Lower lobe of right lung (tissue), 2 donors: ENCODE results near the gene AAK1. TPM values are rescaled to one million over a fixed set of nuclear protein-coding genes. Genes with fewer than 3 reads are reported as not detected.
"Not testable (repeated sequence)": the region's sequence is repeated elsewhere in the genome, so short reads cannot be mapped to it uniquely, and the experiment has no call there.

Experiments
- ATAC-seq, 2 donors: fragments of 200-7000 bp; cut with Tn5 transposase; one replicate each; pipeline ENCODE4 v1.9.1; 2020 to 2022; ENCODE audit warnings: mild to moderate bottlenecking in 2 of 2, moderate library complexity in 2 of 2
- DNase-seq: peaks from one replicate; pipeline ENCODE4 v3.0.0-alpha.2; 2020
- H3K27ac ChIP-seq: fragments of 200-600 bp; one replicate; pipeline ENCODE4 v1.8.0; 2022
- H3K27me3 ChIP-seq: fragments of 200-600 bp; one replicate; pipeline ENCODE4 v1.8.0; 2022; ENCODE audit warnings: low read depth
- H3K36me3 ChIP-seq: fragments of 200-600 bp; one replicate; pipeline ENCODE4 v1.8.0; 2022; ENCODE audit warnings: mild to moderate bottlenecking
- H3K4me1 ChIP-seq: fragments of 200-600 bp; one replicate; pipeline ENCODE4 v1.8.0; 2022
- H3K4me3 ChIP-seq: fragments of 200-600 bp; one replicate; pipeline ENCODE4 v1.8.0; 2022; ENCODE audit warnings: mild to moderate bottlenecking
- H3K9me3 ChIP-seq: fragments of 200-600 bp; one replicate; pipeline ENCODE4 v1.8.0; 2022
- intact Hi-C: fragments of 100-400 bp; cut with DNase I; formaldehyde crosslinking; loops from one replicate; pipeline ENCODE4 v1.11.0; 2022
- total RNA-seq: library from RNA; stranded (reverse); fragmentation: NEBNext Ultra II Directional; extraction: Animal tissue kit (Norgen Biotek cat#: 25700); gene quantifications from one replicate; pipeline ENCODE4 v1.2.1, GENCODE V29; 2021
- TF ChIP-seq, protein P1 (sequence below): fragments of 200-600 bp; IDR thresholded peaks from one replicate; pipeline ENCODE4 v1.8.0; 2022; ENCODE audit warnings: antibody characterized with exemption, mild to moderate bottlenecking
- donor health status: DM: no; HTN: yes; CAD: no; lungs with severe emphysema.

AAK1 gene
- total RNA-seq, 1 donor from 2014 or later, result 73.3 TPM

DNA sequence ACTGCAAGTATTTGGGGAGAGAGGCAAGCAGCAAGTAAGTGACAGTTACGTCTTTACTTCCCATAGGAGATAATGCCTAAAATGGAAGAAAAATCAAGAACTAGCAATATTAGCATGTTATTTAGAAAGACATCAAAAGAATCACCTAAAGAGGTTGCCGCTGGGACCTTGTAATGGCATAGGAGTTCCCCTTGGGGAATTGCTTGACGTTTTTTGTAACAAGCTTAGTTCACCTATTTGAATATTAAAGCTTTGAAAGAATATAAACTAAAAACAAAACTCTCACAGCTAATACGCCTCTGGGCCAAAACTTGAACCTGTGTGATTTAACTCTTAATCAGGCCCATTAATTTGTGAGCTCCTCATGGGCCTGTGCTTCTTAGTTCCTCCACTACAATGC, 89.0 kb downstream of the AAK1 start:
- Histone ChIP-seq H3K9me3 (no peaks in the 10 kb centered on the region), H3K27ac (peak overlapping the region; percentile 26), H3K4me3 (no peak overlapping the region), H3K36me3 (no peaks in the 10 kb centered on the region), H3K27me3 (no peaks in the 10 kb centered on the region), H3K4me1 (peaks cover 13% of the 10 kb centered on the region)
- TF ChIP-seq, protein P1, sequence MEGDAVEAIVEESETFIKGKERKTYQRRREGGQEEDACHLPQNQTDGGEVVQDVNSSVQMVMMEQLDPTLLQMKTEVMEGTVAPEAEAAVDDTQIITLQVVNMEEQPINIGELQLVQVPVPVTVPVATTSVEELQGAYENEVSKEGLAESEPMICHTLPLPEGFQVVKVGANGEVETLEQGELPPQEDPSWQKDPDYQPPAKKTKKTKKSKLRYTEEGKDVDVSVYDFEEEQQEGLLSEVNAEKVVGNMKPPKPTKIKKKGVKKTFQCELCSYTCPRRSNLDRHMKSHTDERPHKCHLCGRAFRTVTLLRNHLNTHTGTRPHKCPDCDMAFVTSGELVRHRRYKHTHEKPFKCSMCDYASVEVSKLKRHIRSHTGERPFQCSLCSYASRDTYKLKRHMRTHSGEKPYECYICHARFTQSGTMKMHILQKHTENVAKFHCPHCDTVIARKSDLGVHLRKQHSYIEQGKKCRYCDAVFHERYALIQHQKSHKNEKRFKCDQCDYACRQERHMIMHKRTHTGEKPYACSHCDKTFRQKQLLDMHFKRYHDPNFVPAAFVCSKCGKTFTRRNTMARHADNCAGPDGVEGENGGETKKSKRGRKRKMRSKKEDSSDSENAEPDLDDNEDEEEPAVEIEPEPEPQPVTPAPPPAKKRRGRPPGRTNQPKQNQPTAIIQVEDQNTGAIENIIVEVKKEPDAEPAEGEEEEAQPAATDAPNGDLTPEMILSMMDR, result no peak
- ATAC-seq, result no peak
- intact Hi-C loops, result no loop called here
- DNase-seq, result no peak

GRCh38 chr2:69553991-69554390, 89.5 kb downstream of the AAK1 start:
- Histone ChIP-seq H3K27ac (no peak overlapping the region), H3K27me3 (no peaks in the 10 kb centered on the region), H3K36me3 (no peaks in the 10 kb centered on the region), H3K4me3 (no peak overlapping the region), H3K9me3 (no peaks in the 10 kb centered on the region), H3K4me1 (peaks cover 11% of the 10 kb centered on the region)
- no peak for DNase-seq
- intact Hi-C loops, result no loop called here
- ATAC-seq, result no peak
- TF ChIP-seq, protein P1, result no peak

DNA sequence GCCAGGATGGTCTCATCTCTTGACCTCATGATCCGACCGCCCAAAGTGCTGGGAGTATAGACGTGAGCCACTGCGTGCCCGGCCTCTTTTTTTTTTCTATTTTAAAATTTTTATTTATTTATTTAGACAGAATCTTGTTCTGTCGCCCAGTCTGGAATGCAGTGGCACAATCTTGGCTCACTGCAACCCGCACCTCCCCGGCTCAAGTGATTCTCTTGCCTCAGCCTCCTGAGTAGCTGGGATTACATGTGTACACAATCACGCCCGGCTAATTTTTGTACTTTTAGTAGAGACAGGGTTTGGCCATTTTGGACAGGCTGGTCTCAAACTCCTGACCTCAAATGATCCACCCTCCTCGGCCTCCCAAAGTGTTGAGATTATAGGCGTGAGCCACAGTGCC, 93.0 kb downstream of the AAK1 start:
- H3K4me1 ChIP-seq, result peaks cover 11% of the 10 kb centered on the region
- H3K27me3 ChIP-seq, DNase-seq, intact Hi-C loops, H3K4me3 ChIP-seq, H3K27ac ChIP-seq, ATAC-seq, H3K9me3 ChIP-seq, H3K36me3 ChIP-seq: not testable (repeated sequence)

- no peaks in the 10 kb centered on the region for H3K9me3 ChIP-seq
- no peak overlapping the region for H3K4me3 ChIP-seq
- H3K36me3 ChIP-seq, result peaks cover 3% of the 10 kb centered on the region
- H3K4me1 ChIP-seq, result peaks cover under 1% of the 10 kb centered on the region
- no peak for DNase-seq
- no peak overlapping the region for H3K27ac ChIP-seq
- intact Hi-C loops, result no loop called here
- no peaks in the 10 kb centered on the region for H3K27me3 ChIP-seq
- ATAC-seq, result no peak
- TF ChIP-seq, protein P1, result no peak
Measured at GRCh38 chr2:69549421-69549820, 94.1 kb downstream of the AAK1 start.

GRCh38 chr2:69547984-69548715, 95.4 kb downstream of the AAK1 start:
- H3K36me3 ChIP-seq, result peaks cover 16% of the 10 kb centered on the region
- no peaks in the 10 kb centered on the region for H3K9me3 ChIP-seq
- H3K4me3 ChIP-seq, result no peak overlapping the region
- H3K27ac ChIP-seq, result no peak overlapping the region
- TF ChIP-seq, protein P1, result no peak
- DNase-seq, result no peak
- ATAC-seq, result no peak
- H3K4me1 ChIP-seq, result no peaks in the 10 kb centered on the region
- H3K27me3 ChIP-seq, result no peaks in the 10 kb centered on the region
- intact Hi-C loops, result no loop called here

DNA sequence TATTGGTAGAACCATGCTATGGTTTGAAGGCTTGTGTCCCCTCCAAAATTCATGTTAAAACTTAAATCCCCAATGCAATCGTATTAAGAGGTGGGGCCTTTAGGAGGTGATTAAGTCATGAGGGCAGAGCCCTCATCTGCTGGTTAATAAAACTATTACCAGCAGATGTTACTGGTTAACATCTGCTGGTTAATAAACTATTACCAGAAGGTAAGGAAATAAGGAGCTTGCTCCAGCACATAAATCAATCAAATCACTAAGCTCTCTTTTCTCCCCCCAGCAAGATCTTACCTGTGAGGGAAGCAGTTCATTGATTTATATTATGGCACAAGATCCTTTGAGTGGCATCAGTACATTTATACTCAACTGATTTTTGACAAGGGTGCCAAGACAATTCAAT, 96.9 kb downstream of the AAK1 start:
- no peaks in the 10 kb centered on the region for H3K27me3 ChIP-seq
- no peaks in the 10 kb centered on the region for H3K9me3 ChIP-seq
- no peaks in the 10 kb centered on the region for H3K4me1 ChIP-seq
- TF ChIP-seq, protein P1, result no peak
- no peak overlapping the region for H3K27ac ChIP-seq
- H3K4me3 ChIP-seq, result no peak overlapping the region
- peaks cover 31% of the 10 kb centered on the region for H3K36me3 ChIP-seq
- DNase-seq (no peak), ATAC-seq (no peak)
- intact Hi-C loops, result no loop called here
